ENCODE data around the gene LDLRAD3.

Gene LDLRAD3

DNA sequence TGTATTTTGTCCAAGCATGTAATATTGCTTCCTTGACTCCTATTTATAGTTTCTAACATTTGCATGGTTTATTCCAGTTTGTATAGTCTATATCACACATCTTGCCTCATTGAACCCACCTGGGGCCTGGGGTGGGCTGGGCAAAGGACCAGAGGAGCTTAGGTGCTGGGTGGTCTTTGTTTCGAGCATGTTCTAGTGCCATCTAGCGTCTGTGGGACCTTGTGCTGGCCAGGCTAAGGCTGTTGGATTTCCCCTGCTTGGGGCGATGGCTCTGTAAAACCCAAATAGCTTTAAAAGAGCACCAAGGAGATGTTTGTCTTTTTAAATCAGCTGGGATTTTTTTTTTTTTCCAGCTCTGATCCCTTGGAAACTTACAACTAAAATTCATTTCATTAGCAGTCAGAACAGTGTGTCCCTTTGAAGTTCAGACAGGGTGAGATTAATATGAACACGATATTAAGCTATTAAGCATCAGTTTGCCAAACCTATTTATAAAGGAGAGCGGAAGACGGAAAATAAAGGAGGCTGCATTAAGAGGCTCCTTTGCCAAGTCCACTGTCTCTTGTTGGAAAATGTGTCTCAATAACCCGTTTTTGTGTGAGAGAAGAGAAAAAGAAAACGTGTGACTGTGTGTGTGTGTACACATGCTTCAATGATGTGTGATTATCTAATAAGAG, 188.0 kb downstream of the LDLRAD3 start:
- H3K4me3 ChIP-seq (ENCODE audit: low read length, poor library complexity, severe bottlenecking) = no peak overlapping the region
- no peaks in the 10 kb centered on the region for H3F3A ChIP-seq (ENCODE audit: low read depth)
- no peak overlapping the region for H2AFZ ChIP-seq (ENCODE audit: low read length)
- no peaks in the 10 kb centered on the region for H3K9me3 ChIP-seq (ENCODE audit: insufficient read depth, low read depth, low read length)
- H3K9me2 ChIP-seq (replicated peaks; ENCODE audit: low read depth, low read length) = no peaks in the 10 kb centered on the region
- no peaks in the 10 kb centered on the region for H3K4me1 ChIP-seq (ENCODE audit: insufficient read depth, low read length, poor library complexity, severe bottlenecking)
- H3K4me2 ChIP-seq (ENCODE audit: low read depth, low read length, poor library complexity, severe bottlenecking) = no peak overlapping the region
- no peaks in the 10 kb centered on the region for H3K27me3 ChIP-seq (ENCODE audit: insufficient read depth, low read length, poor library complexity, severe bottlenecking)
- no peak overlapping the region for H3K9ac ChIP-seq (ENCODE audit: low read depth, low read length, poor library complexity, severe bottlenecking)
- no peaks in the 10 kb centered on the region for H4K20me1 ChIP-seq (ENCODE audit: insufficient read depth, low read length, poor library complexity, severe bottlenecking)
- no peaks in the 10 kb centered on the region for H3K79me2 ChIP-seq (ENCODE audit: insufficient read depth, low read length)
- TF ChIP-seq CTCF (conservative IDR thresholded peaks at IDR 0.05; ENCODE audit: low read length) = peak; percentile 92
- no peak for TF ChIP-seq EZH2phosphoT487 (IDR thresholded peaks at IDR 0.05; ENCODE audit: borderline replicate concordance)
- H3K36me3 ChIP-seq (ENCODE audit: insufficient read depth, low read length) = no peaks in the 10 kb centered on the region

DNA sequence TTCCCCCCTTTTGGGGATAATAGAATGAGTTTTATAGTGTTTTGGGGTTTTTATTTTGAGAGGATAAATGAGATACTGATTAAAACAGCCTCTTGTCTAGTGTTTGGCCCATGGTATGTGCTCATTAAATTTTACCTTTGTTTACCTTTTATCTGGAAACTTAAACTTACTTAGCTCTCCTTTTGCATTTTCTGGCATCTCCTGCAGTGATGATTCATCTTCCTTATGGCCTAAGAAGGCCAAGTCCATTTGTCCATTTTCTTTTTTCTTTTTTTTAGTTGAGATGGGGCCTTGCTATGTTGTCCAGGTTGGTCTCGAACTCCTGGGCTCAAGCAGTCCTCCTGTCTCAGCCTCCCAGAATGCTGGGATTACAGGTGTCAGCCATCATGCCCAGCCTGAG, 189.1 kb downstream of the LDLRAD3 start:
- Histone ChIP-seq H3F3A (ENCODE audit: low read depth) (no peaks in the 10 kb centered on the region), H3K4me1 (ENCODE audit: insufficient read depth, low read length, poor library complexity, severe bottlenecking) (no peaks in the 10 kb centered on the region), H4K20me1 (ENCODE audit: insufficient read depth, low read length, poor library complexity, severe bottlenecking) (no peaks in the 10 kb centered on the region), H3K27me3 (ENCODE audit: insufficient read depth, low read length, poor library complexity, severe bottlenecking) (no peaks in the 10 kb centered on the region), H3K9me3 (ENCODE audit: insufficient read depth, low read depth, low read length) (no peaks in the 10 kb centered on the region), H3K36me3 (ENCODE audit: insufficient read depth, low read length) (no peaks in the 10 kb centered on the region), H3K9me2 (replicated peaks; ENCODE audit: low read depth, low read length) (no peaks in the 10 kb centered on the region), H2AFZ (ENCODE audit: low read length) (no peak overlapping the region), H3K4me3 (ENCODE audit: low read length, poor library complexity, severe bottlenecking) (no peak overlapping the region), H3K4me2 (ENCODE audit: low read depth, low read length, poor library complexity, severe bottlenecking) (no peak overlapping the region), H3K79me2 (ENCODE audit: insufficient read depth, low read length) (no peaks in the 10 kb centered on the region), H3K9ac (ENCODE audit: low read depth, low read length, poor library complexity, severe bottlenecking) (no peak overlapping the region)
- no peak for TF ChIP-seq CTCF (conservative IDR thresholded peaks at IDR 0.05; ENCODE audit: low read length)
- TF ChIP-seq EZH2phosphoT487 (IDR thresholded peaks at IDR 0.05; ENCODE audit: borderline replicate concordance) = no peak

GRCh38 chr11:36135076-36135475, 191.2 kb downstream of the LDLRAD3 start:
- H3K27me3 ChIP-seq (ENCODE audit: insufficient read depth, low read length, poor library complexity, severe bottlenecking) = no peaks in the 10 kb centered on the region
- H3K4me3 ChIP-seq (ENCODE audit: low read length, poor library complexity, severe bottlenecking) = no peak overlapping the region
- TF ChIP-seq EZH2phosphoT487 (IDR thresholded peaks at IDR 0.05; ENCODE audit: borderline replicate concordance) (no peak), CTCF (conservative IDR thresholded peaks at IDR 0.05; ENCODE audit: low read length) (no peak)
- no peaks in the 10 kb centered on the region for H3K36me3 ChIP-seq (ENCODE audit: insufficient read depth, low read length)
- no peaks in the 10 kb centered on the region for H3K9me3 ChIP-seq (ENCODE audit: insufficient read depth, low read depth, low read length)
- H3K9me2 ChIP-seq (replicated peaks; ENCODE audit: low read depth, low read length) = no peaks in the 10 kb centered on the region
- H3F3A ChIP-seq (ENCODE audit: low read depth) = no peaks in the 10 kb centered on the region
- H3K9ac ChIP-seq (ENCODE audit: low read depth, low read length, poor library complexity, severe bottlenecking) = no peak overlapping the region
- H3K4me2 ChIP-seq (ENCODE audit: low read depth, low read length, poor library complexity, severe bottlenecking) = no peak overlapping the region
- no peaks in the 10 kb centered on the region for H3K79me2 ChIP-seq (ENCODE audit: insufficient read depth, low read length)
- no peaks in the 10 kb centered on the region for H4K20me1 ChIP-seq (ENCODE audit: insufficient read depth, low read length, poor library complexity, severe bottlenecking)
- no peaks in the 10 kb centered on the region for H3K4me1 ChIP-seq (ENCODE audit: insufficient read depth, low read length, poor library complexity, severe bottlenecking)
- no peak overlapping the region for H2AFZ ChIP-seq (ENCODE audit: low read length)

Data from Loucy (cell line).